HG02943 (cell line): ENCODE measurements around the gene RAB6D.
"Not testable (repeated sequence)": the region's sequence is repeated elsewhere in the genome, so short reads cannot be mapped to it uniquely, and the experiment has no call there.

ENCODE experiments used
- ATAC-seq: cut with Tn5 transposase; IDR thresholded peaks from one replicate; pipeline ENCODE4 v1.9.1; 2021; ENCODE audit warnings: mild to moderate bottlenecking, low read depth, moderate library complexity; ENCODE audit not compliant: unreplicated experiment

RAB6D gene

DNA sequence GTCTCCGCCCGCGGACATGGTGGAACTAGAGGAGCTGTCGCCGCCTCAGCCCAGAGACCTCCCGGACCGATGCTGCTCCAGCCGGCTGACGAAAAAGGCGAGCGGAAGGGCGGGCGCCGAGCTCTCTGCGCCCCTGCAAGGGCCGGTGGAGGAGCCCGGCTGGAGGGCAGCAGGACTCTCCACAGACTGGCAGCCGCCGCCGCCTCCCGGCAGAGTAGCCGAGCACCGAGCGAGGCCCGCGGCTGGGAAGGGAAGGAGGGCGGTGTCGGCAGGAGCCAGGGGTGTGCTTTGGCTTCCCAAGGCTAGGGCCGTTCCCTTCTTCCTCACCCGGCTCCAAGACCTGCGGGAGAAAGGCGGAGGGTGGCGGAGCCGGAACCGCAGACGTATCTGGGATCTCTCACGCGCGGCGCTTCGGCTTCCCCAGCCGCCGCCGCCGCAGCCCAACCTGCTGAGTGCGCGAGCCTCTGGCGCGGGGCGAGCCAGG is at the start of gene RAB6D:
RAB6D (minus strand) TSS at position 466 of the 484 bp plus-strand sequence; CDS start at position 18, 448 bp downstream.
- not testable (repeated sequence) for ATAC-seq

DNA sequence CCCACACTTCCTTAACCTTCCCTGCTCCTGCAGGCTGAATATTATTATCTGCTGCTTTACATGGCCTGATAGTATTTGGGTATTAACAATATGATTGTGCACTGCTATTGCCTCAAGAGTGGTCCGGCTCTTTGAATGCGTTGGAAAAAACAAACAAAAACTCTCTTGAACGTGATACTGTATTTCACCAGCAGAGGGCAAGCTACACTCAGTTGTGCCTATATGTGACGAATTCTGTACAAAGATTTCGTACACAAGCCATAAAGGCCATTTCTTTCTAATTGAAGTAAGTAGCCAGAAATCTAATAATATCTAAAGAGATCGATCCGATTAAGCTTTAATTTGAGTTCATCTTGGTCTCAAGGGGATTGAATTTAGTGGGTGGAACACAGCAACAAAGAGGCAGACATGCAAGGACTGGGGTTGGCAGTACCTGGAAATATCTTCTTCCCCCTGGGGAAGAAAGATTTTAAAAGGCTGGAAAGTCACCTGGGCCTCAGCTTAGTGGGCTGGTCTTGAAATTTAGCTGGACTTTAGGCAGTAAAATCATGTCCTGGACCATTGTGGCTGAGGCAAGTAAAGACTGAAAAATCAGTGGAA is 49.3 kb upstream of the RAB6D start:
- ATAC-seq, result no peak

DNA sequence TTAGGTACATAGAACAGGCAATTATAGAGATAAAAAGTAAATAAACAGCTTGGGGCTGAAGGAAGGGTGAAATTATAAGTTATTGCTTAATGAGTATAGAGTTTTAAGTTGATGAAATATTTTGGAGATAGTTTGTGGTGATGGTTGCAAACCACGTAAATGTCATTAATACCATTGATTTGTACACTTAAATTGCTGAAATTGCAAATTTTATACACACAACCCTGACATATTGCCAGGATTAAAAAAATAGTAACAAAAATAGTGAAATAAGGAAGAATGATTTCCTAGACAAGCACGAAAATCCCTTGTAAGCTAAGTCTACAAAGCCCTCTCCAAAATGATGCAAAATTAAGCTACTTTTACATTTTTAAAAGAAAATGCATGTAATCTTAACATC is 46.2 kb upstream of the RAB6D start:
- ATAC-seq, result no peak

DNA sequence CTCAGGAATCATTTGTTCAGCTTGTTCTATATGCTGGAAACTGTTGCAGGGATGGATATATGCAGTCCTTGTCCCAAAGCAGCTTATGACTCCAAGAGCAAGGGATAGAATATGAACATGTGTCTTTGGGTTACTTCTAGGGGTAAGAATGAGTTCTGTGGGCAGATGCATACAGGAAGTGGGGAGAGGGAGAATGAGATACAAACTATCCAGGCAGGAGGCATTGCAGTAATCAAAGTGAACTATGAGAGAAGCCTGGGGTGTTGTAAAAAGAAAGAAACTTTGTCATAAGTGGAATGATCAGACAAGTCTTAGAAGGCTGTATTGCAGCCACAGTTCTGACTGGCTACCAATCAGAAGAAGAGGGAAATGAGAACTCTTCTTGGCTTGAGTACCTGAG is 44.8 kb upstream of the RAB6D start:
- no peak for ATAC-seq

DNA sequence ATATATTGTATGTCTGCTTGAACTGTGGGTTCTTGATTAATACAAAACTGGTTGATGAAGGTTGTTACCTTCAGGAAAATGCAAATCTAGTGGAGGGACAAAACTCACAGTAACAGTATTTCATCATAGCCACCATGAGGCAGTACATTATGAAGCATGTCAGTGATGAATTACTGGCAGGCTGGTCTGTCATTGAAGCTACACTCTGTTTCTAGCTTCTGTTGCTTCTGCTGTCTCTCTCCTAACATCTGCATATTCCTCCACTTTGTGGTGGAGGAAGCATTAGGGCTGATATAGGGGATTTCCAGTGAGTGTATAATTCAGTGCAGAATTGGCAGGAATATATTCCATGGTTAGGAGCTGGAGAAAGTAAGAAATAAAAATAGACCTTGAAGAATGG is 44.2 kb upstream of the RAB6D start:
- ATAC-seq, result no peak

DNA sequence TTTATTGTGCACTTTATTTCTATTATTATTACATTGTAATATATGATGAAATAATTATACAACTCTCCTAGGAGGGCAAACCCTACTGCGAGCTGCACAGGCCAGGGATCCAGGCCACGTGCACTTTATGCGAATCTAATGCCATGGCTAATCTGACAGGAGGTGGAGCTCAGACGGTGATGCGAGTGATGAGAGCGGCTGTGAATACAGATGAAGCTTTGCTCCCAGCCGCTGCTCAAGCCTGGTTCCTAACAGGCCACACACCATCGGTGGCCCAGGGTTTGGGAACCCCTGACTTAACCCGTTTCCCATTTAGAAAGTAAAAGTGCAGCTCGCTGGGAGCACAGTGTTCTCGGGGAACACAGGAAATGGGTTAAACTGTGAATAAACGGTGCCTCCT is 40.8 kb upstream of the RAB6D start:
- ATAC-seq, result no peak

DNA sequence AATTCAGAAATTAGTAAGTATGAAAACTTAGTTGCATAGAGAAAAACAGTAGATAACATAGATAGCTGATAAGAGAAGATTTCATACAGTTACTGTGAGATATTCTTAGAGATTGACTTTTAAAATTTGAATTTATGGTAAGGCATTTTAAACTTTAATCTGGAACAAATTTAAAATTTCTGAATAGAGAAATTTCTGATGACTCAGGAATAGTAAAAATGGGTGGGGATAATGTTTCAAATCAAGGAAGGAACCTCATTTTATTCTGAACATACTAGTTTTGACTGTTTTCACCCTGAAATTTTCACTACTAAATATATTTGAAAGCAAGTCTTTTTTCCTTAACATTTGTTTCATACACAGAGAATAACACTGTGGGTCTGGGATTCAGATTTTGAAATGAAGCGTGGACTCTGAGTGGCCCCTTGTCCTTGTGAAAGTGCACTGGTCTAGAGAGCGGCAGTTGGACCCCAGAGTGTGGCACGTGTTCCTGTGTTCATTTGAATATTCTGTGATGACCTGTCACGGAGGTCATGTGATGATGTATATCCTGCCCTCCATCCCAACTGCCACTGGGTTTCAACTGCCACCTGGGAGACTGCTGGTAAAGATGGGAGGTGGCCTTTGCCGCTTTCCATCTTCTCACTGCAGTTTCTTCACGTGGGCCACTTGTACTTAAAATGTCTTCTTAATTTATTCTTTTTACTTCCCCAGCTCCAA is 38.5 kb upstream of the RAB6D start:
- no peak for ATAC-seq

DNA sequence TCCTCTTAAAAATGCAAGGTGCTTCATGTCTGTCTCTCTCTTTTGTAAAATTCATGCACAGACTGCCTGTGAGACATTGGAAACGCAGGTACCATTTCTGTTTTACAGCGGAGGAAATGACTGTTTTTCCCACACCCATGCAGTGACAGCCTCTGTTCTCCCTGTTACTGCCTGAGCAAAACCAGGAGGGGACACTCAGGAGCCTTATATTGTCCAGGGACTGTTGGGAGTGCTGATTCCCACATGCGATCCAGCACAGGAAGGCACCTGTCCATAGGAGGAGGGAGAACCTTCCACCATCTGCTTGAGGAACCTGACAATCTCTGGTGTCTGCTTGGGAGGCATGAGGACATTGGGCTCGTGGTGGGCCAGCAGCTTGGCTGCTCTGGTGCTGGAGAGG is 36.9 kb upstream of the RAB6D start:
- no peak for ATAC-seq

DNA sequence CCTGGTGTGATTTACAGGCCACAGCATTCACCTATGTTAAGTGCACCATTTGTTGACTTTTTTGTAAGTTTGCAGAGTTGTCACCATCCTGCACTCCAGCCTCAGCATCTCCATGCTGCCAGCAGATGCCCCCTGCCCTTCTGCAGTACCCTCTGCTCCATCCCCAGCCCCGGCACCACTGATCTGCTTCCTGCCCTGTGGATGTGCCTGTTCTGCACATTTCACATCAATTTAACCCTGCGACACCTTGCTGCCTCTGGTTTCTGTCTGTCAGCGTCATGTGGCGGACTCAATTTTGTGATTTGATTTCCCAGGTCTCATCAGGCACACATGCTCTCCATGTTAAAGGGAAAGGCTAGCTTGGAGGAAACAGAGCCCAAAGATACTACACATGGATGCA is 36.5 kb upstream of the RAB6D start:
- not testable (repeated sequence) for ATAC-seq

DNA sequence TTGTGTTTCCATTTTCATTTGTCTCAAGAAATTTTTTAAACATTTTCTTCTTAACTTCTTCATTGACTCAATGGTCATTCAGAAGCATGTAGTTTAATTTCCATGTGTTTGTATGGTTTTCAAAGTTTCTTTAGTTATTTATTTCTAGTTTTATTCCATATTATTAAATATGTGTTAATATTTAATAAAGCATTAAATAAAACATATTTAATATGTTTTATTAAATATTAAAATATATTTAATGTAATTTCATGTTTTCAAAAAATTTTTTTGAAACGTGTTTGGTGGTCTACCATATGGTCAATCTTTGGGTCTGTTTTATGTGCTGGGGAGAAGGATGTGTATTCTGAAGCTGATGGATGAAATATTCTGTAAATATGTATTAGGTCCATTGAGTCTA is 32.2 kb upstream of the RAB6D start:
- not testable (repeated sequence) for ATAC-seq

DNA sequence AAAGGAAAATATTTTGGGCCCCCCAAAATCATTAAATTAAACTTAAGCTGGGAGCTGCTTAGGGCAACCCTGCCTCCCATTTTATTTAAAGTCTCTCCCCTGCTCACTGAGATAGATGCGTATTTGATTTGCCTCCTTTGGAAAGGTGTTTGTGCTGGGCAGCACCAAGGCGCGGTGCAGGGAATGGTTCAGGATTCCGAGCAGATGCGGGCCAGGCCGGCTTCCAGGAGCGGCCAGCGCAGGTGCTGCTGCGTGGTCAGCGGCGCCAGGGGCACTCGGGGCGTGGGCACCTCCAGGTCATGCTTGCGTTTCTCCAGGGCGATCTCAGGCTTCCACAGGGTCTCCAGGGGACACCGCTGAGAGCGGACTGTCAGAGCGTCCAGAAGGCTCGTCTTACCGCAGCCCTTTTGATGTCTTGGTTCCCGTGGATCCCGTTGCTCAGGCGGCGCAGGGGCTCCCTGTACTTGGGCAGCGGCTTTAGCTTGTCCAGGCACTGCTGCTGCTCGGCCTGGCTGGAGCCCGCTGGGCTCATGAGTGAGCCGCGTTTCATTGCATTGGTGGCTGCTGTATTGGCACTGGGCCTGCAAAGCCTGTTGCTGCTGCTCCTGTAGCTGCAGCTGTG is 31.2 kb upstream of the RAB6D start:
- not testable (repeated sequence) for ATAC-seq

DNA sequence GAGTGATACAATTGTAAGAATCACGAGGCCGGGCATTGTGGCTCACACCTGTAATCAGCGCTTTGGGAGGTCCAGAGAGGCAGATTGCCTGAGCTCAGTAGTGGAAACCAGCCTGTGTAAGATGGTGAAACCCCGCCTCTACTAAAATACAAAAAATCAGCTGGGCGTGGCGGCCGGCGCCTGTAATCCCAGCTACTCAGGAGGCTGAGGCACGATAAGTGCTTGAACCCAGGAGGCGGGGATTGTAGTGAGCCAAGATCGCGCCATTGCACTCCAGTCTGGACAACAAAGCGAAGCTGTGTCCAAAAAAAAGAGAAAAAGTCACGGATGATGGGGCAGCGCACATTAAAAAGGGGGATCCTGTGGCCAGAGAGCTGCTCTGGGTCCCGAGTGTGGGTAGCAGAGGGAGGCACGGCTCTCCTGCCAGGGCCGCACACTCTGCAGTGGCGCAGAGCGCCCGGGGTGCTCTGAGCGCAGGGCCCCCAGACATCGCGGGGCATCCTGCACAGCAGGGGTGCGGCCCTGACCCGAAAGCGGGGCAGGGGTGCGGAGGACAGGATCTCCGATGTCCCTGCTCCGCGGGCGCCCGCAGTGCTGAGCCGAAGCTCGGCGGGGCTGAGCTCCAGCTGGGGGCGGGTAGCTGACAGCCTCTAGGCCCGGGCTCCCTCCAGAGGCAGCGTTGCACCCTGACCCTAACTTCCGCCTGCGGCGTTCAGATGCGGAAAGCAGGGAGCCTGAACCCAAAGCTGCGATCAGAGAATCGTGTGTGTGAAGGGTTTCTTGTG is 30.4 kb upstream of the RAB6D start:
- no peak for ATAC-seq

DNA sequence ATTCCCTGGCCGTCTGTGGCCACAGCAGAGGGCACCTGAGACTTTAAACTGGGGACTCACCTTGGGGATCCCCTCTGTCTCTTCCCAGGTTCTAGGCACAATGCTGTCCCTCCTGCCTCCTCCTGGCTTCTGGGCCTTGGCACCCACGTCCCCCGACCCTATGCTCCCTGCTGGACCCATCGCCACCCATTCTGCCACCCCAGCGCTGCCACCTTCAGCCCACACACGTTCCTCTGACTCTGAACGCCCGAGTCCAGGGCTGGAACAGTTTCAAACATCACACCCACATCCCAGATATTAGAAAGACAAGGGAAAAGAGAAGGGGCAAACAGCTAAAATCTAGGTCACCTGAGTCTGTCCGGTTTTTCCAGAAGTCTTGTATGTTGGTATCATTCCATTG is 28.0 kb upstream of the RAB6D start:
- not testable (repeated sequence) for ATAC-seq

DNA sequence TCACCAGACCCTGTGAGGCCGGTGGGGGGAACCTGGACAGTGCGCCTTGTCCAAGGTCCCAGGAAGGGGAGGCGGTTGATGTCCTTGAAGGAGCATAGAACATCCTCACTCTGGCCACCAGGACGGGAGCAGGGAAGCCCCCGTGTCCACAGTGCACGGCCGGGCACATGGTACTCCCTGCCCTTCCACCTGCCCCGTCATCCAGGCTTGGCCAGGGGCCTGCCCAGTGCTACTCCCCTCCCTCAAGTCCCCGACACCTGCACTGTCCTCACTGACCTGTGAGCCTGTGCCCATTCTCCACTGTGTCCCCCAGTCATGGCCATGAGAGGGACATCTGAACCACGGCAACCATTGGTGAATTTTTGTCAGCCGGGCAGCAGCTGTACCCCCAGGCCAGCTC is 27.5 kb upstream of the RAB6D start:
- ATAC-seq, result not testable (repeated sequence)

DNA sequence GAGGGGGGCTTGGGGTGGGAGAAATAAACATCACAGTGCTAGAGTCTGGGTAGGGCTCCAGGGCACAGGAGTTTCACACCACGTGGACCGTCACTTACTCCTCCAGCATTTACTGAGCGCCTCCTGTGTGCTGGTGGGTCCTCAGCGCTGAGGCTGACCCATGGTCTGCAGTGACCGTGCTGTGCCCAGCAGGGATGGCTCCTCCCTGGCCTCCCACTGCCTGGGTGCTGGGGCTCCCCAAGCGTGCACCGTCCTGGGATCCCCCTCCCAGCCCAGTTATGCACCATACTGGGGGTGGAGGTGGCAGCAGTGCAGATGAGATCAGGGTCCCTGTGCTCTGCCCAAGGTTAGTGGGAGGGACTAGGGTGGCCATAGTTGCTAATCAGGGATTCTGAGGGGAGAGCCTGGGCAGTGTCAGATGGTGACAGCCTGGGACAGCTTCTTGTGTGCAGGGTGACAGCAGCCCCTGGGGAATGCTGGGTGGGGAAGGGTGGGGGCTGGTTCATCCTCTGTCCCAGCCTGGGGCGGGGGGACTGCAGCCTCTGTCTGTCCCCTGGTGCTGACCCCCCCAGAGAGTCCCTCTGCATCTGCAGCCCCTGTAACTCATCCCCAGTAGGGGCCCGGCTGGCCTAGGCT is 26.6 kb upstream of the RAB6D start:
- ATAC-seq, result not testable (repeated sequence)

DNA sequence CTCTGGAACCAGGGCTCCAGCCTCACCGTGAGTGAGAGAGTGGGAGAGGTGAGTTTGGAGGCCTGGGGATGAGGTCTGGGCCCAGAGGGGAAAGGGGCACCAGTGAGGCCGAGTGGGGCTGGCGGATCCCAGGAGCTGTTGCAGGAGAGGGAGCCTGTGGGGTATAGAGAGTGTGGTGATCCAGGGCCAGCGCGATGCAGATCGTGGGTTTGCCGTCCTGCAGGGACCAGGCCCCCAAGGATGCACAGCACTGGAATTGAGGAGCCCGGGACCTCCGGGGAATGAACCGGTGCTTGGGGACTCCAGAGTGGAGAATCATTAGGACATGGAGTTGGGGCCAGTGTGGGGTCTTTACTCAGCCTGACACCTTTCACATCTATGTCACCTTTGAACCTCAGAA is 25.7 kb upstream of the RAB6D start:
- ATAC-seq, result no peak

DNA sequence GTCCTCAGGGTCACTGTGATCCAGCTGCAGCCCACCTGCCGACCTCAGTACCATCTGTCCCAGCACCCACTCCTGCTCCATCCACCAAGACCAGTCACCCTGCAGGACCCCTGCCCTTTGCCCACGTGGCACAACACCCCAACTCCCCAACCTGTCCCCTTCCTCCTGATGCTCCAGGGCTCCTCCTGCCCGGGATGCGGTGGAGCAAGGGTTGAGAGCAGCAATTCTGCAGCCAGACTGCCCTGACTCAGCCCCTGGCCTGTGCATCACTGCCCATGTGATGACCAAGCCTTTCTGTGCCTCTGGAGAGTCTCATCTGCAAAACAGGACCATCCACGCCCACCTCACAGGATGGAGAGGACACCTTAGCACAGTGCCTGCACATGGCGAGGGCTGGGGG is 24.9 kb upstream of the RAB6D start:
- ATAC-seq, result not testable (repeated sequence)

DNA sequence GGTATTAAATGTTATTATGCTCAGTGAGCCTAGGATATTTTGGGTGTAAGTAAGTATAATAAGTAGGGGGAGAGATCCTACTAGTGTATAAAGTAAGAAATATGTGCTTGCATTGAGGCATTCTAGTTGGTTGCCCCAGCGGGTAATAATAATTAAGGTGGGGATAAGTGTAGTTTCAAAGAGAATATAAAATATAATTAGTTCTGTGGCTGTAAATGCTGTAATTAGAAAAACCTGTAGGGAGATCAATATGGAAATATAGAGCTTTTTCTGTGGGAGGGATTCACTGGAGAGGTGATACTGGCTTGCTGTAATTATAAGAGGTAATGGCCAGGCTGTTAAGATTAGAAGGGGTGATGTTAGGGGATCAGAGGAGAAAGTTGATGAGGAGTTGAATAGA is 9.1 kb upstream of the RAB6D start:
- not testable (repeated sequence) for ATAC-seq

DNA sequence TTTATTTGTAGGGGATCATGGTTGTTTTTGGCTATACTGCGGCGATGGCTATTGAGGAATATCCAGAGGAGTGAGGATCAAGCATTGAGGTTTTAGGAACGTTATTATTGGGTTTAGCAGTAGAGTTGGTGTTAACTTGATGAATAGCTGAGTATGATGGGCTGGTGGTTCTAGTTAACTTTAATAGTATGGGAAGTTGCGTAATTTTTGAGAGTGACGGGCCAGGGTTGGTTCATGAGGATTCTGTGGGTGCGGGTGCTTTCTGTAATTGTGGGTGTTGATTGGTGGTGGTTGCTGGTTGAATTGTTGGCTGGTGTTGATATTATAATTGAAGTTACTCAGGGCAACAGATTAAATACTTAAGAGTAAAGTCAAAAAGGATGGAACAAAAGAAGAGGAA is 6.0 kb upstream of the RAB6D start:
- no peak for ATAC-seq

DNA sequence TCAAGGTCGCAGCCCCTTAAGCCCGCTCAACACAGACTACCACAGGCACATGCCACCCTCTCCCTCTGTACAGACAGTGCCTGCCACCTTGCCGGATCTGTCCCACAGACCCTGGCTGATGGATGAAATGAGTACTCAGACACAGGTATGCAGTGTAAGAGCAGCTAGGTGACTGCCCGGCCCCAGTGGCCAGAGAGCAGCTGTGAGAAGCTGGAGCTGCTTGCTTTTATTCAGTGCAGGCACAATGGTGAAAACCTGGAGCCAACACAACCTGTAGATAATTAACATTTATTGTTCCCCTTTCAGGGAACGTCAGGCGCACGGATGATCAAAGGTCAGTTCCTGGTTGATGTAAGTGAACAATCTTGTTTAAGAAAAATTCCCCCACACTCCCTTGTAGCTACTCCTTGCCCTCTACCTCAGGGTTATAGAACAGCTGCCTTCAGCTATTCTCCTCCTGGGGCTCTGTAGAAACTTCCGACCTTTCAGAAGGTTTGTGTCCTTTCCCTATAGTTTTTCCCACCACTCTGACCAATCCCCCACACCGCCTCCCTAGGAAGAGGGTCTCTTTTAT is 4.6 kb upstream of the RAB6D start:
- not testable (repeated sequence) for ATAC-seq
